K562 (cell line): ENCODE measurements around the gene TLR3. TPM values are rescaled to one million over a fixed set of nuclear protein-coding genes. Genes with fewer than 3 reads are reported as not detected.

Experiments used
- ATAC-seq: fragments of 200-7000 bp; cut with Tn5 transposase; 3 replicates; pipeline ENCODE4 v1.9.1; 2020; ENCODE audit warnings: moderate library complexity
- BruUV-seq: library from RNA; stranded (reverse); fragments of 400-500 nt; replicated peaks from 2 replicates; lab custom pipeline; 2021; lab: Mats Ljungman, UMichigan
- CTCF ChIA-PET: fragments of 300-600 bp; formaldehyde crosslinking; extraction: SDS; loops from one replicate; lab custom pipeline; 2021; ENCODE audit warnings: low intra/inter-chr PET ratio; lab: Yijun Ruan, JAX
- POLR2A ChIA-PET: fragments of 300-600, 350-650 bp; sonication (Branson Sonifier 250); formaldehyde crosslinking; extraction: SDS; loops from one replicate; lab custom pipeline; 2021; ENCODE audit warnings: antibody characterized with exemption, inconsistent platforms; lab: Yijun Ruan, JAX
- DNase-seq, 4 experiments: peaks; one replicate each; pipeline versions ENCODE4 v3.0.0 to v3.0.0-alpha.2; 2011 to 2018; ENCODE audit warnings: low spot score in 3 of 4, mixed read lengths in 3 of 4; ENCODE audit errors: extremely low read depth in 1 of 4
- FAIRE-seq: peaks from 2 replicates; lab custom pipeline; 2011; peaks lifted over from hg19 to GRCh38; lab: Jason Lieb, UNC
- H2AFZ ChIP-seq: 2 replicates; pipeline ENCODE4 v1.6.0; 2011; ENCODE audit warnings: low read depth, low read length, control low read depth, inconsistent platforms
- H3K27ac ChIP-seq: fragments of 200-600 bp; 3 replicates; pipeline ENCODE4 v1.8.0; 2011; ENCODE audit warnings: low read depth, mild to moderate bottlenecking, control low read depth, inconsistent platforms, low read length, moderate library complexity, mixed read lengths; ENCODE audit errors: extremely low read depth
- H3K27me3 ChIP-seq, 2 experiments: fragments of 300-600 bp in 1 of 2; 2 replicates in 1 of 2; 3 replicates in 1 of 2; pipeline versions ENCODE4 v1.6.0 to v1.8.0; 2011; ENCODE audit warnings: inconsistent platforms in 2 of 2, low read length in 2 of 2, mild to moderate bottlenecking in 1 of 2, mixed read lengths in 1 of 2, moderate library complexity in 1 of 2; ENCODE audit not compliant: control insufficient read depth in 2 of 2, insufficient read depth in 2 of 2
- H3K36me3 ChIP-seq: fragments of 300-600 bp; 3 replicates; pipeline ENCODE4 v1.8.0; 2011; ENCODE audit warnings: mild to moderate bottlenecking, low read length, inconsistent platforms; ENCODE audit not compliant: control insufficient read depth, insufficient read depth
- H3K4me1 ChIP-seq, 2 experiments: fragments of 200-600 bp in 1 of 2; replicated peaks in 1 of 2; 2 replicates in 1 of 2; 3 replicates in 1 of 2; pipeline versions ENCODE4 v1.5.1 to v1.8.0; 2011; ENCODE audit warnings: inconsistent platforms in 2 of 2, low read length in 2 of 2, mild to moderate bottlenecking in 1 of 2, mixed read lengths in 1 of 2, moderate library complexity in 1 of 2; ENCODE audit not compliant: control insufficient read depth in 2 of 2, insufficient read depth in 2 of 2
- H3K4me2 ChIP-seq: 2 replicates; pipeline ENCODE4 v1.6.1; 2011; ENCODE audit warnings: low read length, control low read depth, inconsistent platforms, mixed read lengths; ENCODE audit not compliant: insufficient read depth
- H3K4me3 ChIP-seq: fragments of 200-600 bp; sonication (generic), shearing (Covaris generic); 2 replicates; pipeline ENCODE4 v1.5.1; 2016; ENCODE audit warnings: control low read depth, inconsistent platforms
- H3K79me2 ChIP-seq: fragments of 200-600 bp; 3 replicates; pipeline ENCODE4 v1.8.0; 2011; ENCODE audit warnings: low read length, inconsistent platforms; ENCODE audit not compliant: control insufficient read depth, insufficient read depth
- H3K9ac ChIP-seq, 2 experiments: 2 replicates each; pipeline versions ENCODE4 v1.6.0 to v1.6.1; 2011; ENCODE audit warnings: low read depth in 2 of 2, low read length in 2 of 2, control low read depth in 1 of 2, inconsistent platforms in 1 of 2, mild to moderate bottlenecking in 1 of 2, mixed read lengths in 1 of 2; ENCODE audit not compliant: insufficient read depth in 1 of 2
- H3K9me1 ChIP-seq: one replicate; pipeline ENCODE4 v1.6.0; 2011; ENCODE audit warnings: inconsistent platforms, mild to moderate bottlenecking, low read length, moderate library complexity; ENCODE audit not compliant: control insufficient read depth, insufficient read depth
- H3K9me3 ChIP-seq: replicated peaks from 2 replicates; pipeline ENCODE4 v1.5.1; 2011; ENCODE audit warnings: low read depth, low read length, inconsistent platforms; ENCODE audit not compliant: control insufficient read depth, insufficient read depth
- H4K20me1 ChIP-seq: replicated peaks from 2 replicates; pipeline ENCODE4 v1.6.1; 2011; ENCODE audit warnings: low read length, inconsistent platforms, mixed read lengths; ENCODE audit not compliant: control insufficient read depth, insufficient read depth
- ARID3A ChIP-seq: IDR thresholded peaks from 2 replicates; pipeline ENCODE4 v1.6.1; 2012; ENCODE audit warnings: low read depth, low read length, improper control_type of control experiment, borderline replicate concordance
- PCBP1 ChIP-seq: fragments of 200-400 bp; formaldehyde crosslinking; IDR thresholded peaks from 2 replicates; pipeline ENCODE4 v1.6.1; 2018; ENCODE audit warnings: mild to moderate bottlenecking, low read depth, low read length; ENCODE audit not compliant: poor library complexity, severe bottlenecking
- WGBS: fragments of 100-300 bp; shearing (Covaris generic); methylation state at CpG from one replicate; pipeline ENCODE4 v1.1.6; 2016; ENCODE audit warnings: low coverage, mixed read lengths; ENCODE audit not compliant: insufficient coverage; ENCODE audit errors: missing lambda C conversion rate; 5-methylcytosine and 5-hydroxymethylcytosine counted together
- in situ Hi-C: fragments of 300-500 bp; cut with MboI; formaldehyde crosslinking; loops from 4 replicates; pipeline ENCODE4 v1.15.0; 2018; ENCODE audit warnings: inconsistent platforms, mixed read lengths
- intact Hi-C: fragments of 100-400 bp; cut with micrococcal nuclease; formaldehyde crosslinking; loops from 2 replicates; pipeline ENCODE4 v1.14.2; 2022
- polyA plus RNA-seq, 8 experiments: library from polyadenylated mRNA; depleted of rRNA in 4 of 8; stranded (reverse) in 5 of 8; unstranded in 3 of 8; fragments of >200 nt; fragmentation: Nextera tagmentation in 2 of 8; fragmentation: Illumina TruSeq in 1 of 8; extraction: Ambion mirVana in 2 of 8; extraction: Trizol in 1 of 8; gene quantifications; 2 replicates each; pipeline versions ENCODE4 v1.2.1 to v1.2.3, GENCODE V29; 2011 to 2014; ENCODE audit warnings: inconsistent platforms in 1 of 8, missing spikeins in 1 of 8
- total RNA-seq, 7 experiments: library from RNA; depleted of rRNA in 6 of 7; stranded (reverse); fragments of >200 nt in 6 of 7; fragmentation: Illumina TruSeq in 2 of 7; extraction: Trizol in 2 of 7; gene quantifications; 2 replicates each; pipeline versions ENCODE4 v1.2.1 to v1.2.3, GENCODE V29; 2011 to 2021; ENCODE audit warnings: low replicate concordance in 1 of 7

TLR3 gene
- total and polyA plus RNA-seq, 9 of the 15 experiments (the other 6 are each of a cell fraction or from before 2014, with no cell fraction given) = 0.01 TPM; not detected in 8

DNA sequence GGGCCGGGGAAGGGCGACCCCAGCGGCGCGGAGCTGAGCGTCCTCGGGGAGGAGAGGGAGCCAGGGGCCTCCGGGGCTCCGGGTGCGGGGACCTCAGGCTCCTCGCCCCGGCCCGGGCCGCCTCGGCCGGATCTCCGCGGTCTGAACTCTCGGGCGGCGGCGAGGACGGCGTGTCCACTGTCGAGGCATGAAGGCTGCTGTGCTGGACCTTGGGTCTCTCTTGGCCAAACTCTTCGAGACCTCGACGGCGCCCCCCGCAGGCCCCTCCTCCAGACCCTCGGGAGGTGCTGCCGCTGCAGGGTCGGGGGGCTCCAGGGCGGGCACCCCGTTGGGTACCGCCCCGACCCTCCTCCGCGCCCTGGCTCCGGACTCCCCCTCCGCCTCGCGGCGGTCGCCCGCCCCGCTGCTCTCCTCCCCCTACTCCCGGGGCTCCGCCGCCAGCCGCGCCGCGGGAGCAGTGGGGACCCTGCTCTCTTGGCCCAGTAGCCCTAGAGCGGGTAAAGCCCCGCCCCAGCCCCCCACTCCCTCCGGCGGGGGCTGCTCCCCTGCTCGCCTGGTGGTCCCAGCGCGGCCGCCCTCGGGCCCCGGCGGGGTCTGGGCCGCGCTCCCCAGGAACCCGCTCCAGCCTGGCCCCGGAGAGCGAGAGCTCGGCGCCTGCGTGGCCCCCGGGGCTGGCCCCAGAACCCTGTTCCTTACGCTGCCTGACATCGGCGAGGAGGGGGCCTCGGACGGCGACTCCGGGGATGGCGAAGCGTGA, 36.1 kb downstream of the TLR3 start:
- no peaks in the 10 kb centered on the region for H4K20me1 ChIP-seq
- no peaks in the 10 kb centered on the region for H3K79me2 ChIP-seq
- no peak overlapping the region for H3K4me2 ChIP-seq
- FAIRE-seq = no peak
- no peaks in the 10 kb centered on the region for H3K36me3 ChIP-seq
- H3K27ac ChIP-seq = no peak overlapping the region
- peaks cover 0 to 10% of the 10 kb centered on the region in 2 experiments; a peak in 2 of 5 replicates for H3K4me1 ChIP-seq
- no peak overlapping the region for H2AFZ ChIP-seq
- ATAC-seq = no peak
- WGBS = 22% methylated on average over 26 of the region's 83 CpGs
- intact Hi-C loops (no loop called here), in situ Hi-C loops (no loop called here)
- H3K9me1 ChIP-seq = no peaks in the 10 kb centered on the region
- ChIA-PET POLR2A (no interaction called here), CTCF (no interaction called here)
- no peak overlapping the region for H3K9ac ChIP-seq
- peaks cover 28 to 53% of the 10 kb centered on the region in 2 experiments for H3K27me3 ChIP-seq
- no peak for DNase-seq
- no peak overlapping the region for H3K4me3 ChIP-seq
- no peaks in the 10 kb centered on the region for H3K9me3 ChIP-seq
- BruUV-seq = no TSS peak
- TF ChIP-seq PCBP1 (peak; percentile 23), ARID3A (no peak)
